ENCODE measurements around the gene SLC9A5. TPM values are rescaled to one million over a fixed set of nuclear protein-coding genes. Genes with fewer than 3 reads are reported as not detected.

The SLC9A5 gene
- total and polyA plus RNA-seq, 2 experiments from 2014 or later = 4.5 to 5.4 TPM

GRCh38 chr16:67223992-67224391 lies 24.8 kb upstream of the SLC9A5 start:
- H3K9me2 ChIP-seq (ENCODE audit: insufficient read depth) = no peaks in the 10 kb centered on the region
- Mint-ChIP-seq H3K4me3 (no peak overlapping the region), H3K9me3 (no peaks in the 10 kb centered on the region; the same call in 2 of the 3 replicates), H3K27me3 (ENCODE audit: insufficient read depth, low read depth, poor library complexity) (peaks cover 21% of the 10 kb centered on the region), H3K4me1 (peaks cover 14% of the 10 kb centered on the region), H3K27ac (no peak overlapping the region), H3K36me3 (ENCODE audit: low read depth) (peaks cover 17% of the 10 kb centered on the region; the same call in 2 of the 3 replicates)
- DNase-seq (ENCODE audit: low spot score) (no peak), ATAC-seq (no peak)
- peaks cover 11% of the 10 kb centered on the region for H3K79me2 ChIP-seq (replicated peaks; ENCODE audit: insufficient read depth)
- H3F3A ChIP-seq (replicated peaks; ENCODE audit: low read depth) = no peaks in the 10 kb centered on the region
- TF ChIP-seq JUNB (IDR thresholded peaks at IDR 0.05; ENCODE audit: unreplicated experiment) = no peak
- TF ChIP-seq ETS1 (IDR thresholded peaks at IDR 0.05) = no peak
- TF ChIP-seq STAT1 (IDR thresholded peaks at IDR 0.05; ENCODE audit: unreplicated experiment) = no peak
- peaks cover 3% of the 10 kb centered on the region; the same call in 1 of the 2 replicates for H3K4me1 ChIP-seq (ENCODE audit: insufficient read depth)
- no peak overlapping the region for H2AFZ ChIP-seq
- H3K4me2 ChIP-seq = no peak overlapping the region
- H3K4me3 ChIP-seq = no peak overlapping the region
- peaks cover 5% of the 10 kb centered on the region; the same call in 1 of the 2 replicates for H4K20me1 ChIP-seq (replicated peaks; ENCODE audit: insufficient read depth)
- peaks cover 8% of the 10 kb centered on the region; the same call in 1 of the 2 replicates for H3K36me3 ChIP-seq (ENCODE audit: insufficient read depth)
- H3K27ac ChIP-seq (ENCODE audit: low read depth) = no peak overlapping the region
- no peaks in the 10 kb centered on the region for H3K27me3 ChIP-seq (ENCODE audit: insufficient read depth)

DNA sequence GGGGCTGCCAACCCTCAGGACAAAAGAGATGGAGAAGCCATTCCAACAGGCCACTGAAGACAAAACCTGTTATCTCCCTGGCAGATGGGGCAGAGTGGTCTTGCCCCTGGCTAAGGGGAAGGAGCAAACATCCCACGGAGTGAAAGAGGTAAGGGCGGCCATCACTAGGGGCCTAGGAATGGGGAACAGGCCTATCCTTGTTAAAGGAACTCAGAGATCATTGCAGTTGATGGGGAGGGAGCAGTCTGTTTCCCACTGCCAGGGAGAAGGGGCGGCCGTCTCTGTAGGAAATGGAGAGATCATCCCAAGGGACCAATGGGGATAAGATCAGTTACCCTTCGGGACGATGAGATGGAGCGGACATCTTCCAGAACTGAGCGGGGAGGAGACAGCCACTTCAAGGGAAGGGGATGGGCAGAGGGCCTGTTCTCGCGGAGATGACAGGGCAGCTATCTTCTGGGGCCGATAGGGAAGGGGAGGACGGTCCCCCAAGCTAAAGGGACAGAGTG lies 22.4 kb upstream of the SLC9A5 start:
- Histone ChIP-seq H3K27ac (ENCODE audit: low read depth) (no peak overlapping the region), H3K79me2 (replicated peaks; ENCODE audit: insufficient read depth) (peaks cover 11% of the 10 kb centered on the region), H3K27me3 (ENCODE audit: insufficient read depth) (no peaks in the 10 kb centered on the region), H3K4me3 (peak overlapping the region; percentile 86), H3K36me3 (ENCODE audit: insufficient read depth) (peaks cover 9% of the 10 kb centered on the region; the same call in 1 of the 2 replicates), H4K20me1 (replicated peaks; ENCODE audit: insufficient read depth) (peaks cover 5% of the 10 kb centered on the region; the same call in 1 of the 2 replicates), H3F3A (replicated peaks; ENCODE audit: low read depth) (no peaks in the 10 kb centered on the region), H3K4me1 (ENCODE audit: insufficient read depth) (peaks cover 3% of the 10 kb centered on the region; the same call in 1 of the 2 replicates), H3K9me2 (ENCODE audit: insufficient read depth) (no peaks in the 10 kb centered on the region), H3K4me2 (peak overlapping the region; percentile 75), H2AFZ (peak overlapping the region; percentile 56)
- no peak for DNase-seq (ENCODE audit: low spot score)
- peaks cover 39% of the 10 kb centered on the region for H3K36me3 Mint-ChIP-seq (ENCODE audit: low read depth)
- peak overlapping the region; percentile 6; the same call in 1 of the 2 replicates for H3K27ac Mint-ChIP-seq
- ATAC-seq = peak; percentile 28; the same call in 2 of the 3 replicates
- no peak for TF ChIP-seq EZH2 (IDR thresholded peaks at IDR 0.05; ENCODE audit: low read depth, unreplicated experiment)
- H3K27me3 Mint-ChIP-seq (ENCODE audit: insufficient read depth, low read depth, poor library complexity) = peaks cover 20% of the 10 kb centered on the region
- H3K4me1 Mint-ChIP-seq = peaks cover 14% of the 10 kb centered on the region
- no peaks in the 10 kb centered on the region for H3K9me3 Mint-ChIP-seq
- peak overlapping the region; percentile 97 for H3K4me3 Mint-ChIP-seq

DNA sequence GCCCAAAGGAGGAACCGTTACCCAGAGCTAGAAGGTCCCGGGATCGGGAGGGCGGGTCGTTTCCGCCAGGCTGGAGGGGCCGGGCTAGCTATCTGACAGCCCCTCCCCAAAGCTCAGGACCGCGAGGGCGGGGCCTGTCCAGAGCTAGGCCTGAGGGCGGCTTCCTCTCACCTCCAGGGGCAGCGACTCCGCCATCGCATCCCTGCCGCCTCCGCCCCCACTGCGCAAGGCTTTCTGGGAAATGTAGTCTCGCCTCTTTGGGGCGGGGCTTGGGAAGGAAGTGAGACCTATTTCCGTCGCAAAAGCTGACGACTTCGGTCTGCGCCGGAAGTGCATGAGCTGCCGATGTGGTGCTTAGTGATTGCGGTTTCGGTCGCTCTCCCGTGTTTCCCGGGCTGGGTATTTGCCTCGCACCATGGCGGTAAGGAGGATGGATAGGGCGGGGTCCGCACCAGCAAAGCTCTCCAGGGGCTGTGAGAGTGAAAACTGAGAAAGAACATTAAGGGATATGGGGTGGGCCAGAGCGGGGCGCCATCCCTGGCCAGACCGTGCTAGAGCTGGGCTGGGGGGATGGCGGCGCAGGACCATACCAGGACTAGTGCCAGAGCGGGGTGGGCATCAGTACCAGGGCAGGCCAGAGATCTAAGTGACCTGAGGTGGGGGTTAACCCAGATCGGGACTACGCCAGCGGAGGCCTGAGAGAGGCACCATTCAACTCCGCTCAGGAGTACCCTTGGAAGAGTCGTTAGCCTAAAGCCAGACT lies 21.8 kb upstream of the SLC9A5 start, which contains the start of gene TMEM208:
TMEM208 (plus strand) TSS at position 327 of the 763 bp plus-strand sequence; CDS start at position 416, 89 bp downstream.
- peak within 1 kb of the TSS; percentile 81; the same call in 1 of the 2 replicates for H3K27ac ChIP-seq (ENCODE audit: low read depth)
- DNase-seq (ENCODE audit: low spot score) (peak; percentile 100), ATAC-seq (peak; percentile 98)
- Mint-ChIP-seq H3K4me3 (peak within 1 kb of the TSS; percentile 97), H3K9me3 (no peaks in the 10 kb centered on the region), H3K27ac (peak within 1 kb of the TSS; percentile 95), H3K36me3 (ENCODE audit: low read depth) (peaks cover 45% of the 10 kb centered on the region), H3K4me1 (peaks cover 14% of the 10 kb centered on the region), H3K27me3 (ENCODE audit: insufficient read depth, low read depth, poor library complexity) (peaks cover 20% of the 10 kb centered on the region)
- peaks cover 11% of the 10 kb centered on the region for H3K79me2 ChIP-seq (replicated peaks; ENCODE audit: insufficient read depth)
- H2AFZ ChIP-seq = peak within 1 kb of the TSS; percentile 70
- H3K9me2 ChIP-seq (ENCODE audit: insufficient read depth) = no peaks in the 10 kb centered on the region
- H3K4me2 ChIP-seq = peak within 1 kb of the TSS; percentile 93
- H4K20me1 ChIP-seq (replicated peaks; ENCODE audit: insufficient read depth) = peaks cover 5% of the 10 kb centered on the region; the same call in 1 of the 2 replicates
- H3K4me1 ChIP-seq (ENCODE audit: insufficient read depth) = peaks cover 3% of the 10 kb centered on the region; the same call in 1 of the 2 replicates
- H3K36me3 ChIP-seq (ENCODE audit: insufficient read depth) = peaks cover 9% of the 10 kb centered on the region; the same call in 1 of the 2 replicates
- H3K27me3 ChIP-seq (ENCODE audit: insufficient read depth) = no peaks in the 10 kb centered on the region
- H3F3A ChIP-seq (replicated peaks; ENCODE audit: low read depth) = no peaks in the 10 kb centered on the region
- H3K4me3 ChIP-seq = peak within 1 kb of the TSS; percentile 86
- TF ChIP-seq, protein P1, sequence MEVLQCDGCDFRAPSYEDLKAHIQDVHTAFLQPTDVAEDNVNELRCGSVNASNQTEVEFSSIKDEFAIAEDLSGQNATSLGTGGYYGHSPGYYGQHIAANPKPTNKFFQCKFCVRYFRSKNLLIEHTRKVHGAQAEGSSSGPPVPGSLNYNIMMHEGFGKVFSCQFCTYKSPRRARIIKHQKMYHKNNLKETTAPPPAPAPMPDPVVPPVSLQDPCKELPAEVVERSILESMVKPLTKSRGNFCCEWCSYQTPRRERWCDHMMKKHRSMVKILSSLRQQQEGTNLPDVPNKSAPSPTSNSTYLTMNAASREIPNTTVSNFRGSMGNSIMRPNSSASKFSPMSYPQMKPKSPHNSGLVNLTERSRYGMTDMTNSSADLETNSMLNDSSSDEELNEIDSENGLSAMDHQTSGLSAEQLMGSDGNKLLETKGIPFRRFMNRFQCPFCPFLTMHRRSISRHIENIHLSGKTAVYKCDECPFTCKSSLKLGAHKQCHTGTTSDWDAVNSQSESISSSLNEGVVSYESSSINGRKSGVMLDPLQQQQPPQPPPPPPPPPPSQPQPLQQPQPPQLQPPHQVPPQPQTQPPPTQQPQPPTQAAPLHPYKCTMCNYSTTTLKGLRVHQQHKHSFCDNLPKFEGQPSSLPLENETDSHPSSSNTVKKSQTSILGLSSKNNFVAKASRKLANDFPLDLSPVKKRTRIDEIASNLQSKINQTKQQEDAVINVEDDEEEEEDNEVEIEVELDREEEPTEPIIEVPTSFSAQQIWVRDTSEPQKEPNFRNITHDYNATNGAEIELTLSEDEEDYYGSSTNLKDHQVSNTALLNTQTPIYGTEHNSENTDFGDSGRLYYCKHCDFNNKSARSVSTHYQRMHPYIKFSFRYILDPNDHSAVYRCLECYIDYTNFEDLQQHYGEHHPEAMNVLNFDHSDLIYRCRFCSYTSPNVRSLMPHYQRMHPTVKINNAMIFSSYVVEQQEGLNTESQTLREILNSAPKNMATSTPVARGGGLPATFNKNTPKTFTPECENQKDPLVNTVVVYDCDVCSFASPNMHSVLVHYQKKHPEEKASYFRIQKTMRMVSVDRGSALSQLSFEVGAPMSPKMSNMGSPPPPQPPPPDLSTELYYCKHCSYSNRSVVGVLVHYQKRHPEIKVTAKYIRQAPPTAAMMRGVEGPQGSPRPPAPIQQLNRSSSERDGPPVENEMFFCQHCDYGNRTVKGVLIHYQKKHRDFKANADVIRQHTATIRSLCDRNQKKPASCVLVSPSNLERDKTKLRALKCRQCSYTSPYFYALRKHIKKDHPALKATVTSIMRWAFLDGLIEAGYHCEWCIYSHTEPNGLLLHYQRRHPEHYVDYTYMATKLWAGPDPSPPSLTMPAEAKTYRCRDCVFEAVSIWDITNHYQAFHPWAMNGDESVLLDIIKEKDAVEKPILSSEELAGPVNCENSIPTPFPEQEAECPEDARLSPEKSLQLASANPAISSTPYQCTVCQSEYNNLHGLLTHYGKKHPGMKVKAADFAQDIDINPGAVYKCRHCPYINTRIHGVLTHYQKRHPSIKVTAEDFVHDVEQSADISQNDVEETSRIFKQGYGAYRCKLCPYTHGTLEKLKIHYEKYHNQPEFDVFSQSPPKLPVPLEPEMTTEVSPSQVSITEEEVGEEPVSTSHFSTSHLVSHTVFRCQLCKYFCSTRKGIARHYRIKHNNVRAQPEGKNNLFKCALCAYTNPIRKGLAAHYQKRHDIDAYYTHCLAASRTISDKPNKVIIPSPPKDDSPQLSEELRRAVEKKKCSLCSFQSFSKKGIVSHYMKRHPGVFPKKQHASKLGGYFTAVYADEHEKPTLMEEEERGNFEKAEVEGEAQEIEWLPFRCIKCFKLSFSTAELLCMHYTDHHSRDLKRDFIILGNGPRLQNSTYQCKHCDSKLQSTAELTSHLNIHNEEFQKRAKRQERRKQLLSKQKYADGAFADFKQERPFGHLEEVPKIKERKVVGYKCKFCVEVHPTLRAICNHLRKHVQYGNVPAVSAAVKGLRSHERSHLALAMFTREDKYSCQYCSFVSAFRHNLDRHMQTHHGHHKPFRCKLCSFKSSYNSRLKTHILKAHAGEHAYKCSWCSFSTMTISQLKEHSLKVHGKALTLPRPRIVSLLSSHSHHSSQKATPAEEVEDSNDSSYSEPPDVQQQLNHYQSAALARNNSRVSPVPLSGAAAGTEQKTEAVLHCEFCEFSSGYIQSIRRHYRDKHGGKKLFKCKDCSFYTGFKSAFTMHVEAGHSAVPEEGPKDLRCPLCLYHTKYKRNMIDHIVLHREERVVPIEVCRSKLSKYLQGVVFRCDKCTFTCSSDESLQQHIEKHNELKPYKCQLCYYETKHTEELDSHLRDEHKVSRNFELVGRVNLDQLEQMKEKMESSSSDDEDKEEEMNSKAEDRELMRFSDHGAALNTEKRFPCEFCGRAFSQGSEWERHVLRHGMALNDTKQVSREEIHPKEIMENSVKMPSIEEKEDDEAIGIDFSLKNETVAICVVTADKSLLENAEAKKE (CRISPR knock-in tag; IDR thresholded peaks at IDR 0.05) = no peak
- TF ChIP-seq POLR2AphosphoS5 (IDR thresholded peaks at IDR 0.05; ENCODE audit: low read depth) = peak; percentile 84
